HEK293T (cell line): ENCODE data around the gene NOL6.

ENCODE experiments used
- CTBP1 ChIP-seq: fragments of 450-650 bp; IDR thresholded peaks from 2 replicates; pipeline ENCODE4 v1.6.1; 2016; ENCODE audit warnings: borderline replicate concordance
- FOXM1 ChIP-seq: fragments of 450-650 bp; IDR thresholded peaks from 2 replicates; pipeline ENCODE4 v1.6.1; 2017; ENCODE audit warnings: mild to moderate bottlenecking, borderline replicate concordance
- HDGF ChIP-seq: fragments of 450-650 bp; IDR thresholded peaks from 2 replicates; pipeline ENCODE4 v1.6.1; 2017; ENCODE audit warnings: antibody characterized with exemption, borderline replicate concordance
- L3MBTL2 ChIP-seq: fragments of 450-650 bp; conservative IDR thresholded peaks from 2 replicates; pipeline ENCODE4 v1.6.1; 2016; ENCODE audit warnings: mild to moderate bottlenecking
- LEF1 ChIP-seq: fragments of 450-650 bp; IDR thresholded peaks from 2 replicates; pipeline ENCODE4 v1.6.1; 2017; ENCODE audit warnings: mild to moderate bottlenecking, borderline replicate concordance
- NFRKB ChIP-seq: fragments of 450-650 bp; IDR thresholded peaks from 2 replicates; pipeline ENCODE4 v1.6.1; 2016; ENCODE audit warnings: mild to moderate bottlenecking, moderate library complexity
- SUZ12 ChIP-seq: fragments of 450-650 bp; IDR thresholded peaks from 2 replicates; pipeline ENCODE4 v1.6.1; 2016; ENCODE audit warnings: mild to moderate bottlenecking
- TARDBP ChIP-seq: fragments of 450-650 bp; IDR thresholded peaks from 2 replicates; pipeline ENCODE4 v1.6.1; 2016
- ZNF384 ChIP-seq: fragments of 450-650 bp; IDR thresholded peaks from 2 replicates; pipeline ENCODE4 v1.6.1; 2016

DNA sequence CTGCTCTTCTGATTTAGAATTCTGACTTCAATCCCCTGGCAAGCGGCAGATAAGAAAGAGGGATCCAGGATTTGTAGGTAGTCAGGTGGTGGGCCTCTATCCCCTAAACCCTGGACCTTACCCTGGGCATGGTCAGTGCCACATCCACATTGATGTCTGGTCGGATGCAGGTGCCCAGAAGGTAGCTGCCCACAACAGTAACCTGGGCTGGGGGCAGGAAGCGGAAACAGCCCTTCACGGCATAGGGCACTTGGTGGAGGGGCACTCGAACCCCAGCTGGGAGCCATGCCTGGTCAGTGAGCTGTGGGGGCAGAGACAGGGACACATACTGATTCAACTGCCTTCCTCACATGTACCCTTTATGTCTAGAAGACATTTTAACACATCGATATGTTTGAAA, 3.8 kb downstream of the NOL6 start:
- TF ChIP-seq HDGF (no peak), LEF1 (no peak), ZNF384 (no peak), SUZ12 (no peak), FOXM1 (no peak), NFRKB (no peak), TARDBP (no peak), L3MBTL2 (no peak), CTBP1 (no peak)
